Right renal pelvis (tissue), 4 donors: ENCODE results near the gene ABLIM2. TPM values are rescaled to one million over a fixed set of nuclear protein-coding genes. Genes with fewer than 3 reads are reported as not detected.
"Not testable (repeated sequence)": the region's sequence is repeated elsewhere in the genome, so short reads cannot be mapped to it uniquely, and the experiment has no call there.

Source experiments
- DNase-seq, 4 donors: peaks; one replicate each; pipeline ENCODE4 v3.0.0-alpha.2; 2013; ENCODE audit warnings: low read depth in 4 of 4, low spot score in 3 of 4, missing footprints in 1 of 4
- polyA plus RNA-seq, 4 donors: library from polyadenylated mRNA; unstranded; fragments of 120-200 nt; gene quantifications; one replicate each; pipeline ENCODE4 v1.2.1, GENCODE V29; 2013; ENCODE audit not compliant: insufficient read length in 4 of 4

Gene ABLIM2
- polyA plus RNA-seq, 4 donors, result 6.4 to 7.6 (median 7.5) TPM

- no peak for DNase-seq
Measured at GRCh38 chr4:8144359-8144758, 14.3 kb downstream of the ABLIM2 start.

GRCh38 chr4:8143392-8144140 lies 15.0 kb downstream of the ABLIM2 start:
- no peak for DNase-seq

- no peak for DNase-seq
Measured at GRCh38 chr4:8142556-8142955, 16.1 kb downstream of the ABLIM2 start.

GRCh38 chr4:8141935-8142334 lies 16.7 kb downstream of the ABLIM2 start:
- DNase-seq, result no peak

GRCh38 chr4:8140915-8141314 lies 17.7 kb downstream of the ABLIM2 start:
- no peak for DNase-seq

- not testable (repeated sequence) for DNase-seq
Measured at GRCh38 chr4:8139726-8140125, 18.9 kb downstream of the ABLIM2 start.

- DNase-seq, result no peak
Measured at GRCh38 chr4:8136972-8137710, 21.5 kb downstream of the ABLIM2 start.

GRCh38 chr4:8136529-8136928 lies 22.1 kb downstream of the ABLIM2 start:
- no peak for DNase-seq

- no peak for DNase-seq
Measured at GRCh38 chr4:8135666-8136065, 22.9 kb downstream of the ABLIM2 start.

- no peak for DNase-seq
Measured at GRCh38 chr4:8133897-8134563, 24.6 kb downstream of the ABLIM2 start.

- DNase-seq, result no peak
Measured at GRCh38 chr4:8132947-8133705, 25.5 kb downstream of the ABLIM2 start.

GRCh38 chr4:8132400-8132799 lies 26.2 kb downstream of the ABLIM2 start:
- no peak for DNase-seq

- DNase-seq, result no peak
Measured at GRCh38 chr4:8131826-8132225, 26.8 kb downstream of the ABLIM2 start.

- no peak for DNase-seq
Measured at GRCh38 chr4:8131210-8131609, 27.4 kb downstream of the ABLIM2 start.

GRCh38 chr4:8130346-8131066 lies 28.1 kb downstream of the ABLIM2 start:
- no peak for DNase-seq

GRCh38 chr4:8129785-8130184 lies 28.8 kb downstream of the ABLIM2 start:
- DNase-seq, result no peak

GRCh38 chr4:8129136-8129535 lies 29.5 kb downstream of the ABLIM2 start:
- DNase-seq, result no peak

GRCh38 chr4:8128100-8128856 lies 30.3 kb downstream of the ABLIM2 start:
- DNase-seq, result no peak

GRCh38 chr4:8127051-8127826 lies 31.4 kb downstream of the ABLIM2 start:
- no peak for DNase-seq
